NCI-H1694 treated with DMSO at 0.1 percent for 48 hours (cell line): Measurements from ENCODE around the gene NPIPB8.
"Not testable (repeated sequence)": the region's sequence is repeated elsewhere in the genome, so short reads cannot be mapped to it uniquely, and the experiment has no call there.

Experiments
- DNase-seq: peaks from one replicate; lab custom pipeline; 2025; lab: John Stamatoyannopoulos, UW

Gene NPIPB8

GRCh38 chr16:28636093-28636823 is 1.6 kb upstream of the NPIPB8 start:
- not testable (repeated sequence) for DNase-seq

- not testable (repeated sequence) for DNase-seq
Observed at GRCh38 chr16:28638359-28638758, 494 bp downstream of the NPIPB8 start.

GRCh38 chr16:28639959-28640358 is 2.1 kb downstream of the NPIPB8 start:
- not testable (repeated sequence) for DNase-seq

- DNase-seq = not testable (repeated sequence)
Observed at GRCh38 chr16:28666264-28666663, 28.4 kb downstream of the NPIPB8 start.

- DNase-seq = not testable (repeated sequence)
Observed at GRCh38 chr16:28667480-28667879, 29.6 kb downstream of the NPIPB8 start.

GRCh38 chr16:28668199-28668598 is 30.3 kb downstream of the NPIPB8 start:
- DNase-seq = not testable (repeated sequence)

GRCh38 chr16:28688327-28688952 is 50.6 kb downstream of the NPIPB8 start:
- not testable (repeated sequence) for DNase-seq

- DNase-seq = not testable (repeated sequence)
Observed at GRCh38 chr16:28689425-28689824, 51.6 kb downstream of the NPIPB8 start.

- DNase-seq = not testable (repeated sequence)
Observed at GRCh38 chr16:28691722-28692121, 53.9 kb downstream of the NPIPB8 start.

- DNase-seq = not testable (repeated sequence)
Observed at GRCh38 chr16:28693257-28693950, 55.5 kb downstream of the NPIPB8 start.

GRCh38 chr16:28699792-28700191 is 61.9 kb downstream of the NPIPB8 start:
- not testable (repeated sequence) for DNase-seq

GRCh38 chr16:28700349-28700748 is 62.5 kb downstream of the NPIPB8 start:
- not testable (repeated sequence) for DNase-seq

GRCh38 chr16:28701384-28701783 is 63.5 kb downstream of the NPIPB8 start:
- DNase-seq = not testable (repeated sequence)

GRCh38 chr16:28704246-28704645 is 66.4 kb downstream of the NPIPB8 start:
- DNase-seq = not testable (repeated sequence)
